ENCODE results near the gene BCKDHB. TPM values are rescaled to one million over a fixed set of nuclear protein-coding genes. Genes with fewer than 3 reads are reported as not detected.

The BCKDHB gene
- total and polyA plus RNA-seq, 2 of the 4 experiments (the other 2 are of a cell fraction): 11.2 to 11.8 TPM

- Histone ChIP-seq H2AK9ac (replicated peaks; ENCODE audit: low read depth, low read length, poor library complexity) (no peak overlapping the region), H2AFZ (replicated peaks; ENCODE audit: low read length, poor library complexity) (no peak overlapping the region), H3K9me3 (ENCODE audit: control insufficient read depth, insufficient read depth, low read length) (no peaks in the 10 kb centered on the region; the same call in 1 of the 2 replicates), H3K23ac (ENCODE audit: low read depth, low read length) (no peak overlapping the region), H3K4me2 (ENCODE audit: low read depth, low read length) (no peak overlapping the region), H3K9ac (ENCODE audit: low read depth, low read length) (no peak overlapping the region), H3K4ac (ENCODE audit: low read depth, low read length) (no peak overlapping the region), H3K27me3 (ENCODE audit: control insufficient read depth, insufficient read depth, low read length) (peaks cover 2% of the 10 kb centered on the region), H3K56ac (ENCODE audit: extremely low read depth, insufficient read depth, low read length) (no peak overlapping the region), H3K36me3 (ENCODE audit: control insufficient read depth, insufficient read depth, low read length) (no peaks in the 10 kb centered on the region), H3K9me1 (ENCODE audit: insufficient read depth, low read length) (no peaks in the 10 kb centered on the region), H4K5ac (ENCODE audit: low read depth, low read length) (no peak overlapping the region), H3K4me3 (ENCODE audit: insufficient read depth, low read depth, low read length) (no peak overlapping the region), H2BK20ac (ENCODE audit: low read depth, low read length) (no peak overlapping the region), H4K91ac (ENCODE audit: insufficient read depth, low read depth, low read length) (no peak overlapping the region), H3K27ac (ENCODE audit: insufficient read depth, low read length) (no peak overlapping the region), H2BK120ac (ENCODE audit: low read depth, low read length) (no peak overlapping the region), H3K18ac (ENCODE audit: low read depth, low read length) (no peak overlapping the region), H3K79me1 (ENCODE audit: low read depth in 1 of 2, low read length in 2 of 2) (no peaks in the 10 kb centered on the region), H4K20me1 (ENCODE audit: insufficient read depth, low read length) (no peaks in the 10 kb centered on the region), H4K8ac (ENCODE audit: low read depth in 2 of 2, low read length in 2 of 2) (no peak overlapping the region), H2BK5ac (ENCODE audit: low read depth, low read length, poor library complexity, severe bottlenecking) (no peak overlapping the region), H2BK15ac (ENCODE audit: low read depth, low read length) (no peak overlapping the region), H3K14ac (replicated peaks; ENCODE audit: low read depth, low read length) (no peak overlapping the region), H3K4me1 (ENCODE audit: control insufficient read depth, insufficient read depth, low read length) (no peaks in the 10 kb centered on the region), H2AK5ac (ENCODE audit: low read depth, low read length) (no peak overlapping the region)
- DNase-seq: no peak
- no TSS peak for BruUV-seq (replicated peaks)
- no peak for ATAC-seq (ENCODE audit: low read depth)
- intact Hi-C loops (cut with micrococcal nuclease): no loop called here
- ChIA-PET CTCF (no interaction called here), POLR2A (ENCODE audit: unreplicated experiment) (no interaction called here)
- in situ Hi-C loops (cut with MboI; ENCODE audit: low sequenced_read_pairs): no loop called here
- dilution Hi-C loops (cut with HindIII; ENCODE audit: low sequenced_read_pairs, unreplicated experiment): loop anchor here (25.0 kb wide), 1 partner anchor 115 kb away; no protein-coding TSS in a partner anchor
- TF ChIP-seq CHD1 (IDR thresholded peaks at IDR 0.05; ENCODE audit: low read depth, low read length) (no peak), POLR2A (IDR thresholded peaks at IDR 0.05; ENCODE audit: low read depth, low read length) (no peak)
- WGBS, 2 experiments (ENCODE audit: extremely low coverage in 2 of 2, insufficient read length in 1 of 2): no CpG with 5 or more reads among the region's 1 CpG
These were observed 29.4 kb upstream of the BCKDHB start for GRCh38 chr6:80077067-80077466.

All from IMR-90 (cell line).